KG1 (cell line): ENCODE measurements around the gene ZNF474.
A peak's percentile ranks its signal among the peaks of the same experiment; 100 is the strongest.
"Not testable (repeated sequence)": the region's sequence is repeated elsewhere in the genome, so short reads cannot be mapped to it uniquely, and the experiment has no call there.

ENCODE experiments used
- DNase-seq: peaks from one replicate; lab custom pipeline; 2025; lab: John Stamatoyannopoulos, UW

Gene ZNF474

GRCh38 chr5:122129306-122129705 lies at the start of gene ZNF474:
Gene ZNF474 (plus strand): TSS chr5:122129546. CDS start chr5:122151991, 22,445 bp downstream.
- DNase-seq: no peak

GRCh38 chr5:122081541-122081940 lies 47.8 kb upstream of the ZNF474 start:
- no peak for DNase-seq

GRCh38 chr5:122083535-122083934 lies 45.8 kb upstream of the ZNF474 start:
- no peak for DNase-seq

GRCh38 chr5:122085041-122085440 lies 44.3 kb upstream of the ZNF474 start:
- no peak for DNase-seq

- DNase-seq: no peak
Observed at GRCh38 chr5:122089096-122090013, 40.0 kb upstream of the ZNF474 start.

- no peak for DNase-seq
Observed at GRCh38 chr5:122091936-122092600, 37.3 kb upstream of the ZNF474 start.

- no peak for DNase-seq
Observed at GRCh38 chr5:122093415-122094180, 35.7 kb upstream of the ZNF474 start.

- not testable (repeated sequence) for DNase-seq
Observed at GRCh38 chr5:122094251-122094650, 35.1 kb upstream of the ZNF474 start.

GRCh38 chr5:122095158-122095557 lies 34.2 kb upstream of the ZNF474 start:
- DNase-seq: no peak

- no peak for DNase-seq
Observed at GRCh38 chr5:122097391-122097790, 32.0 kb upstream of the ZNF474 start.

GRCh38 chr5:122099060-122099790 lies 30.1 kb upstream of the ZNF474 start:
- DNase-seq: no peak

- no peak for DNase-seq
Observed at GRCh38 chr5:122101636-122102285, 27.6 kb upstream of the ZNF474 start.

- DNase-seq: no peak
Observed at GRCh38 chr5:122102825-122103224, 26.5 kb upstream of the ZNF474 start.

GRCh38 chr5:122105909-122106308 lies 23.4 kb upstream of the ZNF474 start:
- DNase-seq: no peak

- no peak for DNase-seq
Observed at GRCh38 chr5:122107016-122107415, 22.3 kb upstream of the ZNF474 start.

- DNase-seq: no peak
Observed at GRCh38 chr5:122110987-122111386, 18.4 kb upstream of the ZNF474 start.

GRCh38 chr5:122111460-122111859 lies 17.9 kb upstream of the ZNF474 start:
- DNase-seq: no peak

- DNase-seq: no peak
Observed at GRCh38 chr5:122112063-122112462, 17.3 kb upstream of the ZNF474 start.

GRCh38 chr5:122112733-122113558 lies 16.4 kb upstream of the ZNF474 start:
- peak; percentile 1 for DNase-seq

- DNase-seq: no peak
Observed at GRCh38 chr5:122114501-122114900, 14.8 kb upstream of the ZNF474 start.
